Measurements from ENCODE around the gene CDC42.

DNA sequence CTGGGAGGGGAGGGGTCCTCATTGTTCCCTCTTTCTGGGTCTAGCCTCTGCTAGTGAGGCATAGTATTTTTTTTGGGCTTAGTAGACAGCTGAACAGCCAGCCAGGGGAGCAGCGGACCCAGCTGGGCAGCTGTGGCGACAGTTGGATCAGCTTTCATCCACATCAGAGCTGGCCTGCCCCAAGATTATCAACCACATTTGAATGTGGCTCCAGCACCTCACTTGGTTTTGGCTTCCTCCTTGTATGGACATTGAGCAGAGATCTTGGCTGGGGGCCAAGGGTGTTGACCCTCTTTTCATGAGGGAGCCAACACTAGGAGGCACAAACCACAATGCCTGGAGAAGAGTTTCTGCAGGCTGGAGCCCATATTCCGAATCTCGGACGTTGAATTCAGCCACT lies 65.3 kb downstream of the CDC42 start:
- no peak for TF ChIP-seq POLR2A (IDR thresholded peaks at IDR 0.05)
- TF ChIP-seq, protein P1, sequence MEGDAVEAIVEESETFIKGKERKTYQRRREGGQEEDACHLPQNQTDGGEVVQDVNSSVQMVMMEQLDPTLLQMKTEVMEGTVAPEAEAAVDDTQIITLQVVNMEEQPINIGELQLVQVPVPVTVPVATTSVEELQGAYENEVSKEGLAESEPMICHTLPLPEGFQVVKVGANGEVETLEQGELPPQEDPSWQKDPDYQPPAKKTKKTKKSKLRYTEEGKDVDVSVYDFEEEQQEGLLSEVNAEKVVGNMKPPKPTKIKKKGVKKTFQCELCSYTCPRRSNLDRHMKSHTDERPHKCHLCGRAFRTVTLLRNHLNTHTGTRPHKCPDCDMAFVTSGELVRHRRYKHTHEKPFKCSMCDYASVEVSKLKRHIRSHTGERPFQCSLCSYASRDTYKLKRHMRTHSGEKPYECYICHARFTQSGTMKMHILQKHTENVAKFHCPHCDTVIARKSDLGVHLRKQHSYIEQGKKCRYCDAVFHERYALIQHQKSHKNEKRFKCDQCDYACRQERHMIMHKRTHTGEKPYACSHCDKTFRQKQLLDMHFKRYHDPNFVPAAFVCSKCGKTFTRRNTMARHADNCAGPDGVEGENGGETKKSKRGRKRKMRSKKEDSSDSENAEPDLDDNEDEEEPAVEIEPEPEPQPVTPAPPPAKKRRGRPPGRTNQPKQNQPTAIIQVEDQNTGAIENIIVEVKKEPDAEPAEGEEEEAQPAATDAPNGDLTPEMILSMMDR (IDR thresholded peaks at IDR 0.05 in 8 of 11, conservative IDR thresholded peaks at IDR 0.05 in 3 of 11): no peak

Data from spleen (tissue), 7 donors.